H1 (cell line): ENCODE data around the gene P2RX5. TPM values are rescaled to one million over a fixed set of nuclear protein-coding genes. Genes with fewer than 3 reads are reported as not detected.

Experiments
- CTCF ChIA-PET: fragments of 300-600 bp; sonication (Branson Sonifier 250); formaldehyde crosslinking; loops from one replicate; lab custom pipeline; 2021; ENCODE audit not compliant: partially characterized antibody; lab: Charles Lee
- POLR2A ChIA-PET: fragments of 300-600 bp; sonication (Branson Sonifier 250); formaldehyde crosslinking; loops from one replicate; lab custom pipeline; 2021; ENCODE audit warnings: inconsistent platforms; ENCODE audit not compliant: partially characterized antibody; lab: Charles Lee
- DNase-seq, 2 experiments: peaks; one replicate each; pipeline versions ENCODE4 v3.0.0 to v3.0.0-alpha.2; 2010 to 2022; ENCODE audit warnings: low spot score in 2 of 2, low read depth in 1 of 2, mixed read lengths in 1 of 2
- FAIRE-seq: peaks from 2 replicates; lab custom pipeline; 2011; peaks lifted over from hg19 to GRCh38; lab: Jason Lieb, UNC
- H2AFZ ChIP-seq: 2 replicates; pipeline ENCODE4 v1.8.1; 2012; ENCODE audit warnings: low read length, inconsistent platforms
- H2AK5ac ChIP-seq: 2 replicates; pipeline ENCODE4 v1.6.1; 2013; ENCODE audit warnings: low read depth, low read length
- H2BK120ac ChIP-seq: replicated peaks from 2 replicates; pipeline ENCODE3; 2013; ENCODE audit warnings: low read depth, low read length, inconsistent platforms
- H2BK12ac ChIP-seq: 2 replicates; pipeline ENCODE4 v1.6.1; 2013; ENCODE audit warnings: low read depth, low read length
- H2BK15ac ChIP-seq: 2 replicates; pipeline ENCODE4 v1.6.1; 2013; ENCODE audit warnings: low read length
- H2BK20ac ChIP-seq: 2 replicates; pipeline ENCODE4 v1.6.1; 2013; ENCODE audit warnings: low read length
- H2BK5ac ChIP-seq: 2 replicates; pipeline ENCODE4 v1.6.1; 2013; ENCODE audit warnings: low read depth, low read length
- H3K14ac ChIP-seq: 2 replicates; pipeline ENCODE4 v1.6.1; 2013; ENCODE audit warnings: inconsistent platforms; ENCODE audit not compliant: insufficient read length
- H3K18ac ChIP-seq: 2 replicates; pipeline ENCODE4 v1.6.1; 2013; ENCODE audit warnings: low read length; ENCODE audit errors: extremely low read depth
- H3K23ac ChIP-seq: 2 replicates; pipeline ENCODE4 v1.6.1; 2013; ENCODE audit warnings: inconsistent platforms; ENCODE audit not compliant: insufficient read length
- H3K23me2 ChIP-seq: 2 replicates; pipeline ENCODE4 v1.6.1; 2013; ENCODE audit warnings: low read depth, low read length
- H3K27ac ChIP-seq: 2 replicates; pipeline ENCODE4 v1.6.1; 2011; ENCODE audit warnings: low read depth, low read length, inconsistent platforms
- H3K27me3 ChIP-seq, 4 experiments: replicated peaks in 1 of 4; 1 replicate in 1 of 4; 2 replicates in 3 of 4; pipeline versions ENCODE4 v1.6.1 to v1.8.1; 2011 to 2013; ENCODE audit warnings: low read length in 3 of 4, mild to moderate bottlenecking in 3 of 4, inconsistent platforms in 2 of 4, mixed read lengths in 2 of 4, moderate library complexity in 1 of 4; ENCODE audit not compliant: control insufficient read depth in 3 of 4, insufficient read depth in 3 of 4; ENCODE audit errors: extremely low read depth in 1 of 4
- H3K36me3 ChIP-seq, 4 experiments: 2 replicates each; pipeline versions ENCODE4 v1.6.1 to v1.8.1; 2011 to 2013; ENCODE audit warnings: mild to moderate bottlenecking in 4 of 4, low read length in 3 of 4, moderate library complexity in 2 of 4, control low read depth in 1 of 4, inconsistent platforms in 1 of 4; ENCODE audit not compliant: insufficient read depth in 4 of 4, control insufficient read depth in 2 of 4
- H3K4ac ChIP-seq: replicated peaks from 2 replicates; pipeline ENCODE3; 2013; ENCODE audit warnings: low read length, low read depth, mixed read lengths, inconsistent platforms; ENCODE audit not compliant: insufficient read length
- H3K4me1 ChIP-seq, 4 experiments: replicated peaks in 1 of 4; 1 replicate in 1 of 4; 2 replicates in 3 of 4; pipeline versions ENCODE4 v1.6.1 to v1.8.1; 2011 to 2013; ENCODE audit warnings: low read length in 3 of 4, inconsistent platforms in 2 of 4, mixed read lengths in 1 of 4; ENCODE audit not compliant: insufficient read depth in 4 of 4, control insufficient read depth in 3 of 4
- H3K4me2 ChIP-seq, 2 experiments: 2 replicates each; pipeline versions ENCODE4 v1.6.1 to v1.8.1; 2011 to 2013; ENCODE audit warnings: low read depth in 2 of 2, low read length in 2 of 2, control low read depth in 1 of 2, inconsistent platforms in 1 of 2, mild to moderate bottlenecking in 1 of 2; ENCODE audit not compliant: insufficient read depth in 1 of 2
- H3K4me3 ChIP-seq, 4 experiments: fragments of 200-600, 300-600 bp in 1 of 4; sonication (generic), shearing (Covaris generic), sonication (Bioruptor Twin) in 1 of 4; 2 replicates each; pipeline versions ENCODE4 v1.5.1 to v1.8.1; 2011 to 2016; ENCODE audit warnings: low read length in 4 of 4, low read depth in 3 of 4, control low read depth in 2 of 4, inconsistent platforms in 2 of 4, mild to moderate bottlenecking in 2 of 4, mixed read lengths in 1 of 4, moderate library complexity in 1 of 4; ENCODE audit not compliant: insufficient read depth in 2 of 4; ENCODE audit errors: extremely low read depth in 1 of 4
- H3K56ac ChIP-seq: replicated peaks from 2 replicates; pipeline ENCODE3; 2013; ENCODE audit warnings: low read depth, mild to moderate bottlenecking, mixed read lengths, low read length, inconsistent platforms; ENCODE audit not compliant: insufficient read length
- H3K79me1 ChIP-seq: 2 replicates; pipeline ENCODE4 v1.6.1; 2013; ENCODE audit warnings: low read depth, low read length, control low read depth
- H3K79me2 ChIP-seq, 2 experiments: 2 replicates each; pipeline versions ENCODE4 v1.6.1 to v1.8.1; 2012 to 2013; ENCODE audit warnings: low read length in 2 of 2, mild to moderate bottlenecking in 2 of 2, inconsistent platforms in 1 of 2; ENCODE audit not compliant: insufficient read depth in 2 of 2, control insufficient read depth in 1 of 2
- H3K9ac ChIP-seq, 4 experiments: replicated peaks in 1 of 4; 1 replicate in 1 of 4; 2 replicates in 3 of 4; pipeline versions ENCODE4 v1.6.1 to v1.8.1; 2011 to 2013; ENCODE audit warnings: low read depth in 3 of 4, low read length in 3 of 4, control low read depth in 2 of 4, mild to moderate bottlenecking in 2 of 4, moderate library complexity in 2 of 4, inconsistent platforms in 1 of 4; ENCODE audit errors: extremely low read depth in 1 of 4
- H3K9me3 ChIP-seq, 2 experiments: 2 replicates each; pipeline versions ENCODE4 v1.6.1 to v1.8.1; 2012 to 2013; ENCODE audit warnings: mild to moderate bottlenecking in 2 of 2, moderate library complexity in 2 of 2, control low read depth in 1 of 2, inconsistent platforms in 1 of 2, low read depth in 1 of 2, low read length in 1 of 2, mixed read lengths in 1 of 2; ENCODE audit not compliant: insufficient read depth in 2 of 2
- H4K20me1 ChIP-seq, 2 experiments: replicated peaks in 1 of 2; 2 replicates each; pipeline versions ENCODE3 to v1.8.1; 2011 to 2013; ENCODE audit warnings: inconsistent platforms in 2 of 2, low read length in 2 of 2, mild to moderate bottlenecking in 1 of 2; ENCODE audit not compliant: insufficient read depth in 2 of 2, control insufficient read depth in 1 of 2
- H4K5ac ChIP-seq: 2 replicates; pipeline ENCODE4 v1.6.1; 2013; ENCODE audit warnings: low read length, low read depth, mixed read lengths, inconsistent platforms; ENCODE audit not compliant: insufficient read length
- H4K8ac ChIP-seq: 2 replicates; pipeline ENCODE4 v1.8.0; 2013; ENCODE audit warnings: mild to moderate bottlenecking, moderate library complexity, low read length, inconsistent platforms; ENCODE audit not compliant: insufficient read depth; ENCODE audit errors: extremely low read depth
- H4K91ac ChIP-seq: replicated peaks from 2 replicates; pipeline ENCODE3; 2013; ENCODE audit warnings: low read length, mixed read lengths, inconsistent platforms; ENCODE audit not compliant: insufficient read length
- FOSL1 ChIP-seq: IDR thresholded peaks from 2 replicates; pipeline ENCODE4 v1.6.1; 2011; ENCODE audit warnings: mild to moderate bottlenecking, low read depth, low read length, moderate library complexity; ENCODE audit not compliant: insufficient read depth
- MAX ChIP-seq: IDR thresholded peaks from 2 replicates; pipeline ENCODE4 v1.6.1; 2012; ENCODE audit warnings: inconsistent platforms
- POLR2A ChIP-seq, 2 experiments: IDR thresholded peaks; 1 replicate in 1 of 2; 2 replicates in 1 of 2; pipeline ENCODE4 v1.6.1; 2011; ENCODE audit warnings: low read depth in 2 of 2, low read length in 2 of 2, mild to moderate bottlenecking in 2 of 2; ENCODE audit errors: control extremely low read depth in 1 of 2
- POU5F1 ChIP-seq: IDR thresholded peaks from 2 replicates; pipeline ENCODE4 v1.6.1; 2011; ENCODE audit warnings: low read depth, mild to moderate bottlenecking, low read length, moderate library complexity
- SIN3A ChIP-seq, 2 experiments: IDR thresholded peaks in 1 of 2; conservative IDR thresholded peaks in 1 of 2; 2 replicates each; pipeline ENCODE4 v1.6.1; 2011 to 2012; ENCODE audit warnings: low read length in 2 of 2, improper control_type of control experiment in 1 of 2, low read depth in 1 of 2, mild to moderate bottlenecking in 1 of 2
- SP2 ChIP-seq: IDR thresholded peaks from 2 replicates; pipeline ENCODE4 v1.6.1; 2012; ENCODE audit warnings: mild to moderate bottlenecking, low read length, inconsistent platforms
- TAF1 ChIP-seq: IDR thresholded peaks from 2 replicates; pipeline ENCODE4 v1.6.1; 2011; ENCODE audit warnings: mild to moderate bottlenecking, low read depth, low read length
- TCF12 ChIP-seq: IDR thresholded peaks from 2 replicates; pipeline ENCODE4 v1.6.1; 2011; ENCODE audit warnings: low read depth, mild to moderate bottlenecking, low read length
- YY1 ChIP-seq: IDR thresholded peaks from 2 replicates; pipeline ENCODE4 v1.6.1; 2011; ENCODE audit warnings: low read depth, mild to moderate bottlenecking, low read length
- WGBS, 2 experiments: shearing (Covaris generic) in 1 of 2; methylation state at CpG; one replicate each; pipeline versions ENCODE4 v1.1.6 to v1.1.7; 2013 to 2015; ENCODE audit warnings: low lambda C conversion rate in 2 of 2, mixed read lengths in 2 of 2, inconsistent platforms in 1 of 2, low coverage in 1 of 2, missing lambda C conversion rate in 1 of 2; ENCODE audit not compliant: insufficient replicate concordance in 2 of 2, insufficient coverage in 1 of 2, insufficient read length in 1 of 2; ENCODE audit errors: extremely low coverage in 1 of 2, missing lambda C conversion rate in 1 of 2; 5-methylcytosine and 5-hydroxymethylcytosine counted together
- polyA plus RNA-seq, 7 experiments: library from polyadenylated mRNA; depleted of rRNA in 3 of 7; stranded (reverse) in 5 of 7; unstranded in 2 of 7; fragments of >200 nt in 5 of 7; fragments of 200-250 nt in 2 of 7; gene quantifications; 1 replicate in 5 of 7; 2 replicates in 1 of 7; 4 replicates in 1 of 7; pipeline versions ENCODE4 v1.2.1 to v1.2.3, GENCODE V29; 2011 to 2013; ENCODE audit warnings: missing spikeins in 2 of 7, mixed read lengths in 2 of 7
- total RNA-seq: library from RNA; stranded (reverse); fragmentation: NEBNext Ultra II Directional; extraction: Animal tissue kit (Norgen Biotek cat#: 25700); gene quantifications from 2 replicates; pipeline ENCODE4 v1.2.1, GENCODE V29; 2021
- TF ChIP-seq, protein P1 (sequence below): IDR thresholded peaks from 2 replicates; pipeline ENCODE4 v1.6.1; 2011; ENCODE audit warnings: low read length, improper control_type of control experiment

Gene P2RX5
- total and polyA plus RNA-seq, 2 of the 8 experiments (the other 6 are each of a cell fraction or from before 2014, with no cell fraction given) = 12.0 to 15.6 TPM

- Histone ChIP-seq H2AFZ (no peak overlapping the region), H3K23ac (no peak overlapping the region), H3K23me2 (peaks cover 9% of the 10 kb centered on the region; the same call in 1 of the 2 replicates), H3K9ac (no peak overlapping the region), H3K4ac (no peak overlapping the region), H3K36me3 (no peaks in the 10 kb centered on the region), H4K91ac (no peak overlapping the region), H3K4me1 (peaks cover 0 to 14% (median 8%) of the 10 kb centered on the region in 4 experiments; a peak in 5 of 7 replicates), H2BK5ac (no peak overlapping the region), H2BK12ac (no peak overlapping the region), H4K5ac (no peak overlapping the region), H3K4me3 (no peak overlapping the region), H2BK120ac (no peak overlapping the region), H2BK20ac (no peak overlapping the region), H3K4me2 (peak overlapping the region in 1 of 2 experiments; percentile 86; a peak in 1 of 4 replicates), H3K27ac (no peak overlapping the region), H3K14ac (no peak overlapping the region), H3K18ac (no peak overlapping the region; the same call in 1 of the 2 replicates), H2AK5ac (peak overlapping the region; percentile 24; the same call in 1 of the 2 replicates), H3K56ac (no peak overlapping the region), H3K79me1 (no peaks in the 10 kb centered on the region), H4K8ac (no peak overlapping the region), H4K20me1 (peaks cover 0 to 5% of the 10 kb centered on the region in 2 experiments), H3K27me3 (peaks cover 0 to 22% (median 13%) of the 10 kb centered on the region in 4 experiments; a peak in 6 of 7 replicates), H3K9me3 (0 out of 4 replicates have a peak, but pooled peaks cover 0 to 2% of the 10 kb centered on the region in 2 experiments), H3K79me2 (no peaks in the 10 kb centered on the region), H2BK15ac (no peak overlapping the region)
- WGBS, 2 experiments = 92% methylated on average over 2 of the region's 12 CpGs; no CpG with 5 or more reads in 1 of the 2 experiments
- POLR2A ChIA-PET = interaction anchor here (0.8 to 2.6 kb wide), 7 partner anchors 10 to 1011 kb away, joined by 3 to 7 read pairs (median 3); partner anchors contain the start of genes CTNS, EMC6, SHPK and TAX1BP3
- CTCF ChIA-PET = interaction anchor here (1.7 to 3.0 kb wide), 2 partner anchors 14 to 26 kb away, joined by 4 to 14 read pairs; partner anchors contain the start of gene HASPIN
- TF ChIP-seq SP2 (no peak), YY1 (no peak), SIN3A (conservative IDR thresholded peaks at IDR 0.05 in 1 of 2, IDR thresholded peaks at IDR 0.05 in 1 of 2; ENCODE audit: low read depth in 1 of 2, low read length in 2 of 2) (no peak), POU5F1 (no peak), TCF12 (no peak), MAX (no peak), FOSL1 (no peak), POLR2A (IDR thresholded peaks at IDR 0.05; ENCODE audit: control extremely low read depth in 1 of 2, low read depth in 2 of 2, low read length in 2 of 2) (no peak), TAF1 (no peak)
- TF ChIP-seq, protein P1, sequence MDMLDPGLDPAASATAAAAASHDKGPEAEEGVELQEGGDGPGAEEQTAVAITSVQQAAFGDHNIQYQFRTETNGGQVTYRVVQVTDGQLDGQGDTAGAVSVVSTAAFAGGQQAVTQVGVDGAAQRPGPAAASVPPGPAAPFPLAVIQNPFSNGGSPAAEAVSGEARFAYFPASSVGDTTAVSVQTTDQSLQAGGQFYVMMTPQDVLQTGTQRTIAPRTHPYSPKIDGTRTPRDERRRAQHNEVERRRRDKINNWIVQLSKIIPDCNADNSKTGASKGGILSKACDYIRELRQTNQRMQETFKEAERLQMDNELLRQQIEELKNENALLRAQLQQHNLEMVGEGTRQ = no peak
- DNase-seq = no peak
- FAIRE-seq = no peak
These were observed 1.1 kb upstream of the P2RX5 start for GRCh38 chr17:3697103-3697476.
